ENCODE measurements around the gene CCDC39. TPM values are rescaled to one million over a fixed set of nuclear protein-coding genes. Genes with fewer than 3 reads are reported as not detected.

The CCDC39 gene
- total and polyA plus RNA-seq, 9 of the 15 experiments (the other 6 are each of a cell fraction or from before 2014, with no cell fraction given) = not detected

- TF ChIP-seq KDM4B (IDR thresholded peaks at IDR 0.05; ENCODE audit: borderline replicate concordance in 2 of 2, low read depth in 1 of 2) = peak in 1 of 2 experiments; percentile 95; a peak in 1 of 4 replicates
- no peak for TF ChIP-seq MYBL2 (IDR thresholded peaks at IDR 0.05; ENCODE audit: low read depth)
- no peak for TF ChIP-seq MYBL2 (CRISPR knock-in tag; IDR thresholded peaks at IDR 0.05; ENCODE audit: borderline replicate concordance)
- no peak for TF ChIP-seq ID3 (CRISPR knock-in tag; IDR thresholded peaks at IDR 0.05)
- peak; percentile 40; the same call in 1 of the 2 replicates for TF ChIP-seq ID3 (tag; IDR thresholded peaks at IDR 0.05)
- TF ChIP-seq ZNF79 (CRISPR knock-in tag; IDR thresholded peaks at IDR 0.05; ENCODE audit: low read depth) = no peak
- TF ChIP-seq XRCC5 (IDR thresholded peaks at IDR 0.05; ENCODE audit: low read depth, low read length) = no peak
- TF ChIP-seq ATF7 (IDR thresholded peaks at IDR 0.05) = peak; percentile 78; the same call in 1 of the 2 replicates
- TF ChIP-seq ZFP1 (CRISPR knock-in tag; IDR thresholded peaks at IDR 0.05) = no peak
- no peak for TF ChIP-seq TCF7 (IDR thresholded peaks at IDR 0.05; ENCODE audit: borderline replicate concordance)
- no peak for TF ChIP-seq PCBP1 (IDR thresholded peaks at IDR 0.05; ENCODE audit: low read depth, low read length, poor library complexity, severe bottlenecking)
- no peak for TF ChIP-seq MAFK (IDR thresholded peaks at IDR 0.05; ENCODE audit: low read length)
- TF ChIP-seq SRSF1 (IDR thresholded peaks at IDR 0.05; ENCODE audit: low read depth, low read length) = no peak
- TF ChIP-seq ZNF143 (CRISPR knock-in tag; IDR thresholded peaks at IDR 0.05) = 0 out of 2 replicates have a peak, but pooled peaks have one; percentile 37
- TF ChIP-seq ADNP (tag; IDR thresholded peaks at IDR 0.05) = no peak
- TF ChIP-seq NR2C1 (IDR thresholded peaks at IDR 0.05) = peak; percentile 97
- peak; percentile 99 for TF ChIP-seq NR2C1 (tag; IDR thresholded peaks at IDR 0.05)
- TF ChIP-seq RBM17 (IDR thresholded peaks at IDR 0.05; ENCODE audit: borderline replicate concordance, low read depth, low read length) = no peak
- no peak for TF ChIP-seq MTA2 (IDR thresholded peaks at IDR 0.05; ENCODE audit: low read depth)
- TF ChIP-seq, protein P1, sequence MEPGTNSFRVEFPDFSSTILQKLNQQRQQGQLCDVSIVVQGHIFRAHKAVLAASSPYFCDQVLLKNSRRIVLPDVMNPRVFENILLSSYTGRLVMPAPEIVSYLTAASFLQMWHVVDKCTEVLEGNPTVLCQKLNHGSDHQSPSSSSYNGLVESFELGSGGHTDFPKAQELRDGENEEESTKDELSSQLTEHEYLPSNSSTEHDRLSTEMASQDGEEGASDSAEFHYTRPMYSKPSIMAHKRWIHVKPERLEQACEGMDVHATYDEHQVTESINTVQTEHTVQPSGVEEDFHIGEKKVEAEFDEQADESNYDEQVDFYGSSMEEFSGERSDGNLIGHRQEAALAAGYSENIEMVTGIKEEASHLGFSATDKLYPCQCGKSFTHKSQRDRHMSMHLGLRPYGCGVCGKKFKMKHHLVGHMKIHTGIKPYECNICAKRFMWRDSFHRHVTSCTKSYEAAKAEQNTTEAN (CRISPR knock-in tag; IDR thresholded peaks at IDR 0.05) = no peak
- no peak for TF ChIP-seq CCNT2 (IDR thresholded peaks at IDR 0.05; ENCODE audit: borderline replicate concordance, extremely low read depth, insufficient read length, low read depth, low read length)
- TF ChIP-seq LARP7 (IDR thresholded peaks at IDR 0.05) = no peak
- TF ChIP-seq HMG20B (CRISPR knock-in tag; IDR thresholded peaks at IDR 0.05) = no peak
- TF ChIP-seq NCOA4 (IDR thresholded peaks at IDR 0.05; ENCODE audit: partially characterized antibody) = no peak
- TF ChIP-seq PCBP2 (IDR thresholded peaks at IDR 0.05; ENCODE audit: low read depth, low read length, poor library complexity, severe bottlenecking) = no peak
- TF ChIP-seq ZNF197 (CRISPR knock-in tag; IDR thresholded peaks at IDR 0.05; ENCODE audit: low read depth) = no peak
- no peak for TF ChIP-seq ZNF146 (CRISPR knock-in tag; IDR thresholded peaks at IDR 0.05; ENCODE audit: unreplicated experiment)
- TF ChIP-seq TARDBP (IDR thresholded peaks at IDR 0.05) = no peak
- no peak for TF ChIP-seq STAT5A (IDR thresholded peaks at IDR 0.05; ENCODE audit: borderline replicate concordance, low read length)
- TF ChIP-seq ZNF695 (CRISPR knock-in tag; IDR thresholded peaks at IDR 0.05) = no peak
Observed at GRCh38 chr3:180601688-180602666, 77.3 kb downstream of the CCDC39 start, which contains the start of gene TTC14 (continued).

Measured in K562 (cell line).